Psoas muscle (tissue), 8 donors: ENCODE data around the gene TOR1AIP2. TPM values are rescaled to one million over a fixed set of nuclear protein-coding genes. Genes with fewer than 3 reads are reported as not detected.

ENCODE experiments used
- ATAC-seq, 4 donors: fragments of 200-7000 bp; cut with Tn5 transposase; one replicate each; pipeline ENCODE4 v1.9.1; 2020; ENCODE audit warnings: moderate library complexity in 3 of 4, mild to moderate bottlenecking in 2 of 4
- DNase-seq, 2 donors: peaks; one replicate each; pipeline ENCODE4 v3.0.0-alpha.2; 2020
- H3K27ac ChIP-seq: fragments of 200-600 bp; one replicate; pipeline ENCODE4 v1.8.0; 2022
- H3K27me3 ChIP-seq, 3 donors: fragments of 200-600 bp in 1 of 3; one replicate each; pipeline versions ENCODE4 v1.6.1 to v1.8.0; 2013 to 2022; ENCODE audit warnings: low read length in 2 of 3, mild to moderate bottlenecking in 2 of 3, moderate library complexity in 1 of 3; ENCODE audit not compliant: insufficient read depth in 3 of 3
- H3K36me3 ChIP-seq, 2 donors: fragments of 200-600 bp in 1 of 2; one replicate each; pipeline versions ENCODE4 v1.6.1 to v1.8.0; 2013 to 2022; ENCODE audit warnings: low read depth in 1 of 2, mild to moderate bottlenecking in 1 of 2, moderate library complexity in 1 of 2; ENCODE audit not compliant: insufficient read depth in 1 of 2
- H3K4me1 ChIP-seq: fragments of 200-600 bp; one replicate; pipeline ENCODE4 v1.8.0; 2022
- H3K4me3 ChIP-seq: fragments of 200-600 bp; one replicate; pipeline ENCODE4 v1.8.0; 2022; ENCODE audit warnings: mild to moderate bottlenecking
- H3K9me3 ChIP-seq: fragments of 200-600 bp; one replicate; pipeline ENCODE4 v1.8.0; 2022
- WGBS, 3 donors: extraction: QIAGEN DNeasy Blood & Tissue Kit; methylation state at CpG; one replicate each; pipeline versions ENCODE4 v1.1.6 to v1.1.7; 2013; 5-methylcytosine and 5-hydroxymethylcytosine counted together
- intact Hi-C, 2 donors: fragments of 100-400 bp; cut with DNase I; formaldehyde crosslinking; loops; one replicate each; pipeline versions ENCODE4 v1.11.0 to v1.14.2; 2022
- polyA plus RNA-seq, 3 donors: library from polyadenylated mRNA; stranded (reverse); fragments of 200-250 nt; gene quantifications; one replicate each; pipeline ENCODE4 v1.2.3, GENCODE V29; 2013
- total RNA-seq, 4 donors: library from RNA; stranded (reverse); fragmentation: NEBNext Ultra II Directional in 2 of 4; extraction: Animal tissue kit (Norgen Biotek cat#: 25700) in 2 of 4; gene quantifications; one replicate each; pipeline versions ENCODE4 v1.2.1 to v1.2.4, GENCODE V29; 2021 to 2023
- TF ChIP-seq, protein P1 (sequence below): fragments of 200-600 bp; IDR thresholded peaks from one replicate; pipeline ENCODE4 v1.8.0; 2022; ENCODE audit warnings: antibody characterized with exemption
- donor health status: healthy with polysubstance abuse.
- donor health status: DM: no; HTN: no; CAD: no; lungs with moderate emphysema.
- donor health status: Bipolar disorder and iron deficiency.
- donor health status: healthy.
- donor health status: DM: yes; HTN: yes; CAD: no.
- donor health status: DM: no; HTN: no; CAD: no.
- donor health status: DM: no; HTN: no; CAD: no.
- donor health status: DM: yes; HTN: yes; CAD: no.

TOR1AIP2 gene
- total and polyA plus RNA-seq, 7 donors: 10.9 to 98.3 (median 57.2) TPM

- Histone ChIP-seq H3K9me3 (no peaks in the 10 kb centered on the region), H3K36me3 (peaks cover 0 to 92% of the 10 kb centered on the region in 2 donors), H3K27me3 (no peaks in the 10 kb centered on the region), H3K27ac (no peak overlapping the region), H3K4me1 (peaks cover 53% of the 10 kb centered on the region), H3K4me3 (no peak overlapping the region)
- intact Hi-C loops: loop anchor here in 1 of 2 donors (10.0 kb wide), 1 partner anchor 287 kb away; no protein-coding TSS in a partner anchor
- DNase-seq: no peak
- ATAC-seq: no peak
- TF ChIP-seq, protein P1, sequence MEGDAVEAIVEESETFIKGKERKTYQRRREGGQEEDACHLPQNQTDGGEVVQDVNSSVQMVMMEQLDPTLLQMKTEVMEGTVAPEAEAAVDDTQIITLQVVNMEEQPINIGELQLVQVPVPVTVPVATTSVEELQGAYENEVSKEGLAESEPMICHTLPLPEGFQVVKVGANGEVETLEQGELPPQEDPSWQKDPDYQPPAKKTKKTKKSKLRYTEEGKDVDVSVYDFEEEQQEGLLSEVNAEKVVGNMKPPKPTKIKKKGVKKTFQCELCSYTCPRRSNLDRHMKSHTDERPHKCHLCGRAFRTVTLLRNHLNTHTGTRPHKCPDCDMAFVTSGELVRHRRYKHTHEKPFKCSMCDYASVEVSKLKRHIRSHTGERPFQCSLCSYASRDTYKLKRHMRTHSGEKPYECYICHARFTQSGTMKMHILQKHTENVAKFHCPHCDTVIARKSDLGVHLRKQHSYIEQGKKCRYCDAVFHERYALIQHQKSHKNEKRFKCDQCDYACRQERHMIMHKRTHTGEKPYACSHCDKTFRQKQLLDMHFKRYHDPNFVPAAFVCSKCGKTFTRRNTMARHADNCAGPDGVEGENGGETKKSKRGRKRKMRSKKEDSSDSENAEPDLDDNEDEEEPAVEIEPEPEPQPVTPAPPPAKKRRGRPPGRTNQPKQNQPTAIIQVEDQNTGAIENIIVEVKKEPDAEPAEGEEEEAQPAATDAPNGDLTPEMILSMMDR: no peak
- 63 to 73% (median 63%) methylated on average over 2 of the region's 2 CpGs for WGBS, 3 donors
Observed at GRCh38 chr1:179888071-179888470, 10.5 kb upstream of the TOR1AIP2 start.

DNA sequence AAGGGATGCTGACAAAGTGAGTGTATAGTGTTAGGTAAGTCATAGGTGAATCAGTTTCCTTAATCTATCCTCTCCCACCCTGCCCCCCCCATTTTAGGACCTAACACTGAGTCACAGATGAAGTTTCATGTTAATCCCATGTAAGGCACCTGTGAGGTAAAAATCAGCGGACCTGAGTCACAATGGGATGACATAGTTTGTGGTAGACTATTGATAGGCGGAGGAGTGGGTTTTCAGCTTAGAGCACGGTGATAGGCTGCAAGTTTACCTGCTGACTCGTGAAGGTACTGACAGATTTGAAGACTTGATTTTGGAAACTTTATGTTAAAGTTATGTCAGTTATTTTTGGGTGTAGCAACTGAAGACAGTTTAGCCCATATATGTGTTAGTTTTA lies 6.1 kb upstream of the TOR1AIP2 start:
- ATAC-seq: no peak
- 24 to 27% (median 27%) methylated on average over 4 of the region's 4 CpGs for WGBS, 3 donors
- Histone ChIP-seq H3K27me3 (no peaks in the 10 kb centered on the region), H3K9me3 (no peaks in the 10 kb centered on the region), H3K36me3 (peaks cover 0 to 49% of the 10 kb centered on the region in 2 donors), H3K4me3 (peak overlapping the region; percentile 91), H3K27ac (peak overlapping the region; percentile 99), H3K4me1 (peaks cover 53% of the 10 kb centered on the region)
- TF ChIP-seq, protein P1: no peak
- intact Hi-C loops: loop anchor here (2.0 to 10.0 kb wide), 2 partner anchors 71 to 291 kb away; partner anchors contain the start of gene CEP350 (in 2 of the 2)
- DNase-seq: no peak

GRCh38 chr1:179883040-179883744 lies 5.6 kb upstream of the TOR1AIP2 start:
- no peak for DNase-seq
- H3K4me3 ChIP-seq: peak overlapping the region; percentile 91
- TF ChIP-seq, protein P1: no peak
- 1% methylated on average over 25 to 26 of the region's 26 CpGs for WGBS, 3 donors
- no peak for ATAC-seq
- intact Hi-C loops: loop anchor here (2.0 to 10.0 kb wide), 2 partner anchors 72 to 292 kb away; partner anchors contain the start of gene CEP350 (in 2 of the 2)
- peaks cover 0 to 45% of the 10 kb centered on the region in 2 donors for H3K36me3 ChIP-seq
- peak overlapping the region; percentile 99 for H3K27ac ChIP-seq
- H3K27me3 ChIP-seq: no peaks in the 10 kb centered on the region
- no peaks in the 10 kb centered on the region for H3K9me3 ChIP-seq
- H3K4me1 ChIP-seq: peaks cover 53% of the 10 kb centered on the region

GRCh38 chr1:179882253-179883039 lies 4.8 kb upstream of the TOR1AIP2 start, which contains the start of gene TOR1AIP1:
TOR1AIP1 (plus strand) TSS chr1:179882285; CDS start chr1:179882503, 218 bp downstream.
- H3K36me3 ChIP-seq: peaks cover 0 to 38% of the 10 kb centered on the region in 2 donors
- DNase-seq (peak; percentile 98 to 99), ATAC-seq (peak; percentile 92 to 94 (median 92))
- no peaks in the 10 kb centered on the region for H3K27me3 ChIP-seq
- H3K9me3 ChIP-seq: no peaks in the 10 kb centered on the region
- H3K27ac ChIP-seq: peak within 1 kb of the TSS; percentile 99
- WGBS, 3 donors: 0 to 1% (median 0%) methylated on average over 70 to 72 of the region's 72 CpGs
- H3K4me3 ChIP-seq: peak within 1 kb of the TSS; percentile 91
- TF ChIP-seq, protein P1: peak; percentile 49
- H3K4me1 ChIP-seq: peaks cover 48% of the 10 kb centered on the region
- intact Hi-C loops: loop anchor here (2.0 to 10.0 kb wide), 2 partner anchors 72 to 292 kb away; partner anchors contain the start of gene CEP350 (in 2 of the 2)
